ENCODE measurements around the gene QSOX2.

DNA sequence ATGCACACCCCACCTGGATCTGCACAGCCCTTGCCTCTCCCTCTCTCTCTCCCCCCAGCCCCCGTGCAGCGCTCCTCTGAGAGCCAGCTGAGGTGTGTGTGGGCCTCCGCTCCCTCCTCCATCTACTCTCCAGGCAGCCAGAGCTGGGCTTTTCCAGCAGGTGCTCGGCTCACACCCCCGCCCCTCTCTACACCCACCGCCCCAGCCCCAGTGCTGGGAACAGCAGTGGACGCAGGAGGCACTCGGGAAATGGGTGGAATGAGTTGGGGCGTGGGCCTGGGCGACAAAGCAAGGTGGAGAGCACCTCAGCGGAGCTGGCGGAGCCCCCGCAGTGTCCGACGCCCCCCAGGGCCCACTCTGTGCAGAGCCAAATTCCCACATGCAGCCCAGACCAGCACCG is 27.3 kb downstream of the QSOX2 start:
- TF ChIP-seq, protein P1, sequence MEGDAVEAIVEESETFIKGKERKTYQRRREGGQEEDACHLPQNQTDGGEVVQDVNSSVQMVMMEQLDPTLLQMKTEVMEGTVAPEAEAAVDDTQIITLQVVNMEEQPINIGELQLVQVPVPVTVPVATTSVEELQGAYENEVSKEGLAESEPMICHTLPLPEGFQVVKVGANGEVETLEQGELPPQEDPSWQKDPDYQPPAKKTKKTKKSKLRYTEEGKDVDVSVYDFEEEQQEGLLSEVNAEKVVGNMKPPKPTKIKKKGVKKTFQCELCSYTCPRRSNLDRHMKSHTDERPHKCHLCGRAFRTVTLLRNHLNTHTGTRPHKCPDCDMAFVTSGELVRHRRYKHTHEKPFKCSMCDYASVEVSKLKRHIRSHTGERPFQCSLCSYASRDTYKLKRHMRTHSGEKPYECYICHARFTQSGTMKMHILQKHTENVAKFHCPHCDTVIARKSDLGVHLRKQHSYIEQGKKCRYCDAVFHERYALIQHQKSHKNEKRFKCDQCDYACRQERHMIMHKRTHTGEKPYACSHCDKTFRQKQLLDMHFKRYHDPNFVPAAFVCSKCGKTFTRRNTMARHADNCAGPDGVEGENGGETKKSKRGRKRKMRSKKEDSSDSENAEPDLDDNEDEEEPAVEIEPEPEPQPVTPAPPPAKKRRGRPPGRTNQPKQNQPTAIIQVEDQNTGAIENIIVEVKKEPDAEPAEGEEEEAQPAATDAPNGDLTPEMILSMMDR (IDR thresholded peaks at IDR 0.05), result no peak
- TF ChIP-seq EP300 (IDR thresholded peaks at IDR 0.05) (no peak), POLR2A (IDR thresholded peaks at IDR 0.05) (no peak)

All from stomach (tissue), 4 donors.